ENCODE data around the gene MAN2A2. TPM values are rescaled to one million over a fixed set of nuclear protein-coding genes. Genes with fewer than 3 reads are reported as not detected.

The MAN2A2 gene
- total and polyA plus RNA-seq, 2 donors (not counting 3 experiments of a cell fraction or from before 2014, with no cell fraction given) = 60.9 to 77.7 TPM

DNA sequence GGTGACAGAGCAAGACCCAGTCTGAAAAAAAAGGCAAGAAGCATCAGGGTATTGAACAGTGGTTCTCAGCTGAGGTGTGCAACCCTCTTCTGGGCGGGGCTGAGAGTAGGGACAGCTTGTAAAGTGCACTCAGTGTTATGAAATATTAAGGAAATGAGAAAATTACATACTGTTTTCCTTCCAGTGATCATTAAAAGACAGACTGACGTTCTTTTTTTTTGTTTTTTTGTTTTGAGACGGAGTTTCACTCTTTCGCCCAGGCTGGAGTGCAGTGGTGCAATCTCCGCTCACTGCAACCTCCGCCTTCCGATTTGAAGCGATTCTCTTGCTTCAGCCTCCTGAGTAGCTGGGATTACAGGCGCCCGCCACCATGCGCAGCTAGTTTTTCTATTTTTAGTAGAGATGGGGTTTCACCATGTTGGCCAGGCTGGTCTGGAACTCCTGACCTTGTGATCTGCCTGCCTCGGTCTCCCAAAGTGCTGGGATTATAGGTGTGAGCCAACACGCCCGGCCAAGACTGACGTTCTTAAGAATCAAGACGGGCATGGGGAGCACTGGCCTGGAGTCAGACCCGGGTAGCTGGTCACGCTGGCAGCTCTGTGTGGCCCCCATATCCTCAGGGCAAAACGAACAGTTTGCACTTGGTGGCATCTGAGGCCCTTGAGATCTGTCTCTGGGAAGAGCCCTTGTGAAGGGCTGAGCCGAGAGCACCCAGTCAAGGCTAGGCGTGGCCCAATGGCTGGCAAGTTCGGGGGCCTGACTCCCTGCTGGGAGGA is 11.4 kb downstream of the MAN2A2 start:
- Histone ChIP-seq H3K9me1 (replicated peaks; ENCODE audit: control insufficient read depth, extremely low read depth, insufficient read depth, low read length) (no peaks in the 10 kb centered on the region), H3K4me3 (replicated peaks in 1 of 3; ENCODE audit: insufficient read depth in 1 of 3, low read depth in 1 of 3, low read length in 3 of 3) (no peak overlapping the region), H3K27me3 (ENCODE audit: control insufficient read depth in 2 of 2, insufficient read depth in 2 of 2, low read length in 2 of 2) (no peaks in the 10 kb centered on the region), H3K27ac (ENCODE audit: insufficient read depth, low read depth, low read length) (no peak overlapping the region), H4K20me1 (replicated peaks; ENCODE audit: control insufficient read depth, extremely low read depth, insufficient read depth, low read length) (no peaks in the 10 kb centered on the region), H3K36me3 (ENCODE audit: control insufficient read depth in 2 of 2, extremely low read depth in 1 of 2, insufficient read depth in 2 of 2, low read length in 2 of 2) (peaks cover 7 to 69% of the 10 kb centered on the region in 2 experiments), H3K9ac (replicated peaks; ENCODE audit: extremely low read depth, insufficient read depth, low read length) (no peak overlapping the region), H3K9me3 (replicated peaks; ENCODE audit: control insufficient read depth, insufficient read depth, low read length) (no peaks in the 10 kb centered on the region), H2AFZ (ENCODE audit: low read depth, low read length) (no peak overlapping the region), H3K79me2 (ENCODE audit: control insufficient read depth, insufficient read depth, low read length) (no peaks in the 10 kb centered on the region), H3K4me2 (ENCODE audit: insufficient read depth, low read length) (no peak overlapping the region), H3K4me1 (ENCODE audit: control insufficient read depth, extremely low read depth, insufficient read depth, low read length) (no peaks in the 10 kb centered on the region)
- FAIRE-seq (no peak), DNase-seq (ENCODE audit: low read depth, low spot score) (no peak)
- no TSS peak for BruUV-seq (replicated peaks)
- intact Hi-C loops (cut with micrococcal nuclease) = no loop called here
- no peak for TF ChIP-seq JUN (IDR thresholded peaks at IDR 0.05; ENCODE audit: borderline replicate concordance, insufficient read depth, insufficient read length, low read depth)
- no peak for TF ChIP-seq GATA2 (IDR thresholded peaks at IDR 0.05; ENCODE audit: insufficient read depth, insufficient read length, low read depth, low read length)
- no peak for TF ChIP-seq MYC (IDR thresholded peaks at IDR 0.05; ENCODE audit: low read depth, low read length)
- no peak for TF ChIP-seq POLR2A (IDR thresholded peaks at IDR 0.05; ENCODE audit: low read depth, low read length)
- TF ChIP-seq, protein P1, sequence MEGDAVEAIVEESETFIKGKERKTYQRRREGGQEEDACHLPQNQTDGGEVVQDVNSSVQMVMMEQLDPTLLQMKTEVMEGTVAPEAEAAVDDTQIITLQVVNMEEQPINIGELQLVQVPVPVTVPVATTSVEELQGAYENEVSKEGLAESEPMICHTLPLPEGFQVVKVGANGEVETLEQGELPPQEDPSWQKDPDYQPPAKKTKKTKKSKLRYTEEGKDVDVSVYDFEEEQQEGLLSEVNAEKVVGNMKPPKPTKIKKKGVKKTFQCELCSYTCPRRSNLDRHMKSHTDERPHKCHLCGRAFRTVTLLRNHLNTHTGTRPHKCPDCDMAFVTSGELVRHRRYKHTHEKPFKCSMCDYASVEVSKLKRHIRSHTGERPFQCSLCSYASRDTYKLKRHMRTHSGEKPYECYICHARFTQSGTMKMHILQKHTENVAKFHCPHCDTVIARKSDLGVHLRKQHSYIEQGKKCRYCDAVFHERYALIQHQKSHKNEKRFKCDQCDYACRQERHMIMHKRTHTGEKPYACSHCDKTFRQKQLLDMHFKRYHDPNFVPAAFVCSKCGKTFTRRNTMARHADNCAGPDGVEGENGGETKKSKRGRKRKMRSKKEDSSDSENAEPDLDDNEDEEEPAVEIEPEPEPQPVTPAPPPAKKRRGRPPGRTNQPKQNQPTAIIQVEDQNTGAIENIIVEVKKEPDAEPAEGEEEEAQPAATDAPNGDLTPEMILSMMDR (IDR thresholded peaks at IDR 0.05; ENCODE audit: extremely low read depth in 1 of 2, insufficient read depth in 1 of 2, low read depth in 1 of 2, low read length in 2 of 2) = no peak
- no peak for TF ChIP-seq MAX (IDR thresholded peaks at IDR 0.05; ENCODE audit: insufficient read depth, insufficient read length)
- TF ChIP-seq FOS (IDR thresholded peaks at IDR 0.05; ENCODE audit: borderline replicate concordance, insufficient read depth, low read length) = no peak
- TF ChIP-seq EZH2 (IDR thresholded peaks at IDR 0.05; ENCODE audit: borderline replicate concordance, low read depth, low read length, severe bottlenecking) = no peak
- TF ChIP-seq POLR2AphosphoS5 (IDR thresholded peaks at IDR 0.05; ENCODE audit: insufficient read depth, low read depth, low read length) = no peak
- POLR2A ChIA-PET = no interaction called here
- CTCF ChIA-PET = interaction anchor here (1.7 kb wide), 1 partner anchor 18 kb away, joined by 6 read pairs; the partner anchor contains the start of gene HDDC3
- dilution Hi-C loops (cut with MboI; ENCODE audit: extremely low pct_ligation_motif_present, low sequenced_read_pairs) = no loop called here
